Skin of body (tissue), 2 donors: ENCODE measurements around the gene CSTPP1. TPM values are rescaled to one million over a fixed set of nuclear protein-coding genes. Genes with fewer than 3 reads are reported as not detected.
A peak's percentile ranks its signal among the peaks of the same experiment; 100 is the strongest.
"Not testable (repeated sequence)": the region's sequence is repeated elsewhere in the genome, so short reads cannot be mapped to it uniquely, and the experiment has no call there.

Experiments
- DNase-seq: peaks from one replicate; lab custom pipeline; 2025; lab: John Stamatoyannopoulos, UW
- total RNA-seq: library from RNA; depleted of rRNA; stranded (reverse); fragments of >200 nt; gene quantifications from one replicate; pipeline ENCODE4 v1.2.3, GENCODE V29; 2014

Gene CSTPP1
- total RNA-seq, 1 donor from 2014 or later = 20.7 TPM

GRCh38 chr11:47098223-47098622, 161.7 kb downstream of the CSTPP1 start:
- not testable (repeated sequence) for DNase-seq

GRCh38 chr11:47099214-47099917, 162.8 kb downstream of the CSTPP1 start:
- DNase-seq = no peak

DNA sequence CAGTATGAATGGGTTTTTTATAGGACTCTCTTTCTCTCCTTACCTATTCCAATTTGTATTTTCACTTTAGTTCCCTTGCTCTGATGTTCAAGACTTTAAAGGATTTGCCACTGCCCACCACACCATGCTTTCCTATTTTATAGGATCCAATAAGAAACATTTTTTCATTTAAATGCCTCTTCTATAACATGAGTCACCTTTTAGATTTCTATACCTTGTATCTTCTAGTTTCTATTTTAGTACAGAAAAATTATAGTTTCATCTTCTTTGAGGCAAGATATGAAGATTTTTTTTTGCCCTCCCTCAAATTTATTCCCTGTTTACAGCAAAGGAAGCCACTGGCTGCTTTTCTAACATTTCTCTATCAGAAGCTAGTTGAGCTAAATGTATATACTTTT, 163.4 kb downstream of the CSTPP1 start:
- no peak for DNase-seq

GRCh38 chr11:47101406-47101805, 164.8 kb downstream of the CSTPP1 start:
- DNase-seq = no peak

- peak; percentile 40 for DNase-seq
Observed at GRCh38 chr11:47104261-47104950, 167.8 kb downstream of the CSTPP1 start.

- no peak for DNase-seq
Observed at GRCh38 chr11:47105541-47105940, 169.0 kb downstream of the CSTPP1 start.

- no peak for DNase-seq
Observed at GRCh38 chr11:47105974-47106373, 169.4 kb downstream of the CSTPP1 start.

DNA sequence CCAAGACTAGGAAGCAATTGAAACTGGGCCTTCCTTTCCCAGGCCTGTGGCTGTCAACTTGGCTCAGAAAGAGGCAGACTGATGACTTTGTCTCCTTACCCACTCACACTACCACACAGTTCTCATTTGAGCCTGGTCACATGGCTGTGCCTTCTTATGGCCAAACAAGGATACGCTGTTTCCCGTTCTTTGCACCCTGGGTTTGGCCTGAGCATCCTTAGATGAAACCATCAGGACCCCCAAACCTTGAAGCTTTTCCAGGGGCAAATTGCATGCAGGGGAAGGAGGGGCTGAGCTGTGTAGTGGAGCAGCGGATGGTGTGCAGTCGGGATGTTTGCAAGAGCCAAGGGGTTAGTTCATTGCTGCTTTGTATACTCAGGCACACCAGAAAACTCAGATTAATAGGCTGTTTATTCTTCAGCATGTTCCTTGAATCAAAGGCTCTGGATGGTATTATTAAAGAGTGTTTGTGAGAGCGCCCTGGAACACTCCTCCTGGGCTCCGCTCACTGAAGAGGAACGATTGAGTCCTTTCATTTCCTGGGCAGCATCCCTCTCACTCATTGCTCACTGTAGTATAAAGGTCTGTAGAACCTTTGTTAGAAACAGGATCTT, 170.3 kb downstream of the CSTPP1 start:
- no peak for DNase-seq

DNA sequence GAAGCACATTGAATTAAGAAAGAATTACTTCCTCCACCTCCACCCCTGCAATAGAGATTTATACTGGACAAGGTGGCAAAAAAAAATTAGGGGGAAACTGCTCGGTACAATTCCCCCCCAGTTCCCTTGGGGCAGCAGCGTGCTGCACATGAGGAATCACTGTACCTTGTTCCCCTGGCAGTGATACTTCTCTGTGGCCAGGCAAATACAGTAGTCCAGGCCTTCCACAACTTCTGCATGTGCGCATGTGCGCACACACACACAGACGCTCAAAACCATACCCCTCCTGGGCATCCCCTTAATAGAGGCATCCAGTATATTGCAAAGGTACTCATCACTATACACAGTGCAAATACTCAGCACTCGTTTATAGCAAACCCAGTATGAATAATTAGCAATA, 171.2 kb downstream of the CSTPP1 start:
- DNase-seq = no peak

DNA sequence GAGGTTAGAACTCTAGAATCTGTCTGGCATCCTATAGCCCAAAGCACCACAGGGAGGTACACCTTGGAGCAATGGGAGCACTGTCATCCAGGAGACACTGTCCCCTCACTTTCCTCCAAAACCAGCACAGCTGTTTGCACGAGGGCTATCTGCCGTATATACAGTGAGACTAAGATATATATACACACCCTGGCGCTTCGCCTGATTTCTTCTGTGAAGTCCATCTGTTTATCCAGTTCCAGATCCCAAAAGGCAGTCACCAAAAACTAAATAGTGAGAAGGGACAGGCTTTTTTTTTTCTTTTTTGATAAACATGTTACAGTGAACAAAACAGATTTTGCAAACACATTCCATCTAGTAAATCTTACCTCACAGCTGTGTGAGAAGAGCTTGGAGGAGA, 171.7 kb downstream of the CSTPP1 start:
- DNase-seq = no peak

GRCh38 chr11:47109051-47109726, 172.6 kb downstream of the CSTPP1 start:
- peak; percentile 26 for DNase-seq

- no peak for DNase-seq
Observed at GRCh38 chr11:47109727-47110246, 173.2 kb downstream of the CSTPP1 start.

- no peak for DNase-seq
Observed at GRCh38 chr11:47111318-47111804, 174.8 kb downstream of the CSTPP1 start.

GRCh38 chr11:47112941-47113340, 176.4 kb downstream of the CSTPP1 start:
- DNase-seq = not testable (repeated sequence)

GRCh38 chr11:47118958-47119688, 182.6 kb downstream of the CSTPP1 start:
- DNase-seq = not testable (repeated sequence)

GRCh38 chr11:47121056-47121455, 184.5 kb downstream of the CSTPP1 start:
- DNase-seq = no peak

DNA sequence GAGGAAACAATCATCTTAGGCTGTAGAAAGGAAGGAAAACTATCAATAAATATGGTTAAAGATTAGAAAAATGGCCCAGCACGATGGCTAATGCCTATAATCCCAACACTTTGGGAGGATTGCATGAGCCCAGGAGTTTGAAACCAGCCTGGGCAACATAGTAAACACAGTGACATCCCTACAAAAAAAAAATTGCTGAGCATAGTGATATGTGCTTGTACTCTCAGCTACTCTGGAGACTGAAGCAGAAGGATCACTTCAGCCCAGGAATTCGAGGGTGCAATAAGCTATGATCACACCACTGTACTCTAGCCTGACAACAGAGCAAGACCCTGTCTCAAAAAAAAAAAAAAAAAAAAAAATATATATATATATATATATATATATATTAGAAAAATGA, 185.2 kb downstream of the CSTPP1 start:
- no peak for DNase-seq

GRCh38 chr11:47123094-47123493, 186.5 kb downstream of the CSTPP1 start:
- no peak for DNase-seq

DNA sequence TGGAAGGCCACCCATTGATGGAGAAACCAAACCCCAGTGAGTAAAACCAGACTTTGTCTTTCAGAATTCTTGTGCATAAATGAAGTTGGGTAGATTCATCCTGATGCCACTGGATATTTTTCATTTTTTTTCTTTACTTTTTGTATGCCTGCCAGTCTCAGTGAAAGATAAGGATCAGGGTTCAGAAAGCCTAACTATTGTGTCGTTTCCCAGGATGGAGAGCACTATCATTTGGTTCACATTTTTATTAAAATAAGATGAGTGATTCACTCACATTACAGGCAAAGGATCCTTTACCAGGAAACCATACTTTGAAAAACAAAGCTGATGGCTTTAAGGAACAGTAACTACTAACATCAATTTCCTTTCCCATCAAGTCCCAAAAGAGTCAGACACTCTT, 188.1 kb downstream of the CSTPP1 start:
- no peak for DNase-seq

- no peak for DNase-seq
Observed at GRCh38 chr11:47125083-47125482, 188.5 kb downstream of the CSTPP1 start.

GRCh38 chr11:47127213-47127612, 190.7 kb downstream of the CSTPP1 start:
- no peak for DNase-seq
